ENCODE data around the gene GATAD2A. TPM values are rescaled to one million over a fixed set of nuclear protein-coding genes. Genes with fewer than 3 reads are reported as not detected.

The GATAD2A gene
- total and polyA plus RNA-seq, 2 of the 13 experiments (the other 11 are each of a cell fraction or from before 2014, with no cell fraction given): 16.8 to 28.6 TPM

- TF ChIP-seq BCL3 (CRISPR knock-in tag; IDR thresholded peaks at IDR 0.05): peak; percentile 66; the same call in 1 of the 2 replicates
- no peak for TF ChIP-seq EP300 (IDR thresholded peaks at IDR 0.05; ENCODE audit: low read depth in 2 of 2, low read length in 2 of 2)
- peak; percentile 20; the same call in 1 of the 2 replicates for TF ChIP-seq EP300 (CRISPR knock-in tag; IDR thresholded peaks at IDR 0.05; ENCODE audit: borderline replicate concordance)
- peak; percentile 54; the same call in 1 of the 2 replicates for TF ChIP-seq KDM5B (CRISPR knock-in tag; IDR thresholded peaks at IDR 0.05; ENCODE audit: borderline replicate concordance)
- peak; percentile 71; the same call in 1 of the 2 replicates for TF ChIP-seq HIVEP1 (CRISPR knock-in tag; IDR thresholded peaks at IDR 0.05)
- TF ChIP-seq MTERF4 (CRISPR knock-in tag; IDR thresholded peaks at IDR 0.05): no peak
- TF ChIP-seq GZF1 (CRISPR knock-in tag; IDR thresholded peaks at IDR 0.05): no peak
- no peak for TF ChIP-seq PPARG (CRISPR knock-in tag; conservative IDR thresholded peaks at IDR 0.05)
- peak; percentile 84 for TF ChIP-seq PHF21A (CRISPR knock-in tag; IDR thresholded peaks at IDR 0.05)
- TF ChIP-seq ZNF33B (CRISPR knock-in tag; IDR thresholded peaks at IDR 0.05): 0 out of 2 replicates have a peak, but pooled peaks have one; percentile 52
- TF ChIP-seq NKX3-1 (CRISPR knock-in tag; IDR thresholded peaks at IDR 0.05): no peak
- no peak for TF ChIP-seq ZNF136 (CRISPR knock-in tag; IDR thresholded peaks at IDR 0.05; ENCODE audit: low read depth)
- TF ChIP-seq SPEN (CRISPR knock-in tag; IDR thresholded peaks at IDR 0.05; ENCODE audit: low read depth): peak; percentile 68
- TF ChIP-seq ZNF460 (CRISPR knock-in tag; IDR thresholded peaks at IDR 0.05; ENCODE audit: borderline replicate concordance): peak; percentile 43; the same call in 1 of the 2 replicates
- no peak for TF ChIP-seq SRSF1 (optimal IDR thresholded peaks at IDR 0.05; ENCODE audit: low read depth, low read length)
- no peak for TF ChIP-seq PREB (CRISPR knock-in tag; IDR thresholded peaks at IDR 0.05)
- peak; percentile 55; the same call in 1 of the 2 replicates for TF ChIP-seq POLR2G (IDR thresholded peaks at IDR 0.05; ENCODE audit: low read depth, low read length)
- TF ChIP-seq SNAPC5 (CRISPR knock-in tag; IDR thresholded peaks at IDR 0.05; ENCODE audit: borderline replicate concordance): peak; percentile 28; the same call in 1 of the 2 replicates
- TF ChIP-seq RARA (CRISPR knock-in tag; IDR thresholded peaks at IDR 0.05): peak; percentile 39
- no peak for TF ChIP-seq CREB3 (CRISPR knock-in tag; IDR thresholded peaks at IDR 0.05)
- peak; percentile 79; the same call in 1 of the 2 replicates for TF ChIP-seq THAP9 (CRISPR knock-in tag; IDR thresholded peaks at IDR 0.05; ENCODE audit: borderline replicate concordance)
Observed at GRCh38 chr19:19366434-19367396, 38.8 kb upstream of the GATAD2A start (continued).
